CD4-positive, alpha-beta T cell treated with Interleukin-17A for 4 hours (primary cell): ENCODE measurements around the gene REL.
A peak's percentile ranks its signal among the peaks of the same experiment; 100 is the strongest.
"Not testable (repeated sequence)": the region's sequence is repeated elsewhere in the genome, so short reads cannot be mapped to it uniquely, and the experiment has no call there.

Source experiments
- DNase-seq: peaks from one replicate; pipeline ENCODE4 v3.0.0-alpha.2; 2020; ENCODE audit warnings: mixed read lengths

Gene REL

GRCh38 chr2:60868589-60869273, 12.6 kb upstream of the REL start:
- no peak for DNase-seq

GRCh38 chr2:60872510-60872928, 8.9 kb upstream of the REL start:
- DNase-seq, result no peak

GRCh38 chr2:60873381-60873780, 8.0 kb upstream of the REL start:
- DNase-seq, result no peak

- no peak for DNase-seq
Measured at GRCh38 chr2:60875520-60875919, 5.9 kb upstream of the REL start.

- no peak for DNase-seq
Measured at GRCh38 chr2:60880643-60881046, 729 bp upstream of the REL start.

GRCh38 chr2:60882971-60883753, 1.8 kb downstream of the REL start:
- peak; percentile 8 for DNase-seq

- DNase-seq, result no peak
Measured at GRCh38 chr2:60883896-60884295, 2.5 kb downstream of the REL start.

- DNase-seq, result no peak
Measured at GRCh38 chr2:60884800-60885199, 3.4 kb downstream of the REL start.

- no peak for DNase-seq
Measured at GRCh38 chr2:60885683-60886082, 4.3 kb downstream of the REL start.

- DNase-seq, result no peak
Measured at GRCh38 chr2:60886991-60887390, 5.6 kb downstream of the REL start.

GRCh38 chr2:60888853-60889252, 7.5 kb downstream of the REL start:
- DNase-seq, result no peak

GRCh38 chr2:60889581-60890392, 8.4 kb downstream of the REL start:
- DNase-seq, result not testable (repeated sequence)

- DNase-seq, result no peak
Measured at GRCh38 chr2:60890393-60890707, 9.0 kb downstream of the REL start.

GRCh38 chr2:60891180-60891579, 9.8 kb downstream of the REL start:
- DNase-seq, result no peak

GRCh38 chr2:60898567-60898966, 17.2 kb downstream of the REL start:
- DNase-seq, result no peak

- DNase-seq, result no peak
Measured at GRCh38 chr2:60899230-60899891, 18.0 kb downstream of the REL start.

- no peak for DNase-seq
Measured at GRCh38 chr2:60899892-60900249, 18.5 kb downstream of the REL start.

- not testable (repeated sequence) for DNase-seq
Measured at GRCh38 chr2:60901296-60901695, 19.9 kb downstream of the REL start.

- DNase-seq, result not testable (repeated sequence)
Measured at GRCh38 chr2:60905867-60906266, 24.5 kb downstream of the REL start.

GRCh38 chr2:60906395-60906794, 25.0 kb downstream of the REL start:
- no peak for DNase-seq

GRCh38 chr2:60907329-60907728, 26.0 kb downstream of the REL start:
- DNase-seq, result no peak

GRCh38 chr2:60925994-60926740, 44.8 kb downstream of the REL start:
- no peak for DNase-seq
